ENCODE results near the gene RXRA. TPM values are rescaled to one million over a fixed set of nuclear protein-coding genes. Genes with fewer than 3 reads are reported as not detected.

The RXRA gene
- total and polyA plus RNA-seq, 10 donors, result 10.9 to 116 (median 81.0) TPM

- TF ChIP-seq POLR2AphosphoS5 (IDR thresholded peaks at IDR 0.05) (no peak), POLR2A (IDR thresholded peaks at IDR 0.05) (no peak), CTCF (IDR thresholded peaks at IDR 0.05 in 8 of 11, conservative IDR thresholded peaks at IDR 0.05 in 3 of 11) (no peak)
- Histone ChIP-seq H3K27me3 (replicated peaks in 1 of 7) (peaks cover 0 to 10% (median 0%) of the 10 kb centered on the region in 7 donors), H3K27ac (peak overlapping the region in 5 of 8 donors; percentile 14 to 56 (median 36)), H3K9me3 (no peaks in the 10 kb centered on the region), H3K4me1 (peaks cover 0 to 79% (median 28%) of the 10 kb centered on the region in 6 donors), H3K36me3 (no peaks in the 10 kb centered on the region), H3K4me3 (no peak overlapping the region)
- 78 to 91% (median 84%) methylated on average over 21 to 22 of the region's 22 CpGs for WGBS, 5 donors
- intact Hi-C loops (cut with DNase I; ENCODE audit: low total_unique reads), result loop anchor here (10.0 kb wide), 1 partner anchor 145 kb away; no protein-coding TSS in a partner anchor
- DNase-seq, result peak; percentile 74
Measured at GRCh38 chr9:134320126-134320867, 6.0 kb upstream of the RXRA start.

GRCh38 chr9:134320868-134321471 is 5.3 kb upstream of the RXRA start:
- intact Hi-C loops (cut with DNase I; ENCODE audit: low total_unique reads), result loop anchor here (10.0 kb wide), 1 partner anchor 146 kb away; no protein-coding TSS in a partner anchor
- H3K27ac ChIP-seq, result peak overlapping the region in 5 of 8 donors; percentile 61 to 66 (median 65)
- H3K36me3 ChIP-seq, result no peaks in the 10 kb centered on the region
- peak; percentile 77 for DNase-seq
- H3K4me1 ChIP-seq, result peaks cover 0 to 78% (median 26%) of the 10 kb centered on the region in 6 donors
- peaks cover 0 to 10% (median 0%) of the 10 kb centered on the region in 7 donors for H3K27me3 ChIP-seq (replicated peaks in 1 of 7)
- no peaks in the 10 kb centered on the region for H3K9me3 ChIP-seq
- 63 to 82% (median 69%) methylated on average over 20 to 22 of the region's 22 CpGs for WGBS, 5 donors
- H3K4me3 ChIP-seq, result no peak overlapping the region
- TF ChIP-seq CTCF (IDR thresholded peaks at IDR 0.05 in 8 of 11, conservative IDR thresholded peaks at IDR 0.05 in 3 of 11) (no peak), POLR2A (IDR thresholded peaks at IDR 0.05) (no peak), POLR2AphosphoS5 (IDR thresholded peaks at IDR 0.05) (peak; percentile 69 to 86 (median 79))

- Histone ChIP-seq H3K27me3 (replicated peaks in 1 of 7) (peaks cover 0 to 10% (median 0%) of the 10 kb centered on the region in 7 donors), H3K4me3 (no peak overlapping the region), H3K27ac (peak overlapping the region in 5 of 8 donors; percentile 61 to 66 (median 65)), H3K4me1 (peaks cover 0 to 72% (median 23%) of the 10 kb centered on the region in 6 donors), H3K36me3 (no peaks in the 10 kb centered on the region), H3K9me3 (no peaks in the 10 kb centered on the region)
- peak; percentile 44 for DNase-seq
- TF ChIP-seq CTCF (IDR thresholded peaks at IDR 0.05 in 8 of 11, conservative IDR thresholded peaks at IDR 0.05 in 3 of 11) (no peak), POLR2AphosphoS5 (IDR thresholded peaks at IDR 0.05) (no peak), POLR2A (IDR thresholded peaks at IDR 0.05) (no peak)
- intact Hi-C loops (cut with DNase I; ENCODE audit: low total_unique reads), result loop anchor here (10.0 kb wide), 1 partner anchor 147 kb away; no protein-coding TSS in a partner anchor
- WGBS, 5 donors, result 73 to 86% (median 85%) methylated on average over 10 of the region's 10 CpGs
Measured at GRCh38 chr9:134321531-134321930, 4.7 kb upstream of the RXRA start.

Data from spleen (tissue), 11 donors.